Hepatocyte (in vitro differentiated cells): ENCODE data around the gene NTF4. TPM values are rescaled to one million over a fixed set of nuclear protein-coding genes. Genes with fewer than 3 reads are reported as not detected.

Source experiments
- DNase-seq: peaks from one replicate; pipeline ENCODE4 v3.0.0-alpha.2; 2016; ENCODE audit warnings: low spot score
- H2AFZ ChIP-seq: fragments of 200-600 bp; sonication (generic); 2 replicates; pipeline ENCODE4 v1.6.0; 2016; ENCODE audit warnings: antibody characterized with exemption, mild to moderate bottlenecking
- H3K27ac ChIP-seq: fragments of 200-600 bp; sonication (generic); 2 replicates; pipeline ENCODE4 v1.5.1; 2016; ENCODE audit warnings: mild to moderate bottlenecking
- H3K27me3 ChIP-seq: fragments of 200-600 bp; sonication (generic); 2 replicates; pipeline ENCODE4 v1.6.1; 2016
- H3K36me3 ChIP-seq: fragments of 200-600 bp; sonication (generic); replicated peaks from 2 replicates; pipeline ENCODE4 v1.5.1; 2016; ENCODE audit warnings: low read depth; ENCODE audit not compliant: insufficient read depth
- H3K4me1 ChIP-seq: fragments of 200-600 bp; sonication (generic); 2 replicates; pipeline ENCODE4 v1.5.1; 2016; ENCODE audit warnings: mild to moderate bottlenecking, moderate library complexity; ENCODE audit not compliant: insufficient read depth
- H3K4me2 ChIP-seq: fragments of 200-600 bp; sonication (generic); 2 replicates; pipeline ENCODE4 v1.6.0; 2016
- H3K4me3 ChIP-seq: fragments of 200-600 bp; sonication (generic); 2 replicates; pipeline ENCODE4 v1.5.1; 2016; ENCODE audit warnings: mild to moderate bottlenecking
- H3K79me2 ChIP-seq: fragments of 200-600 bp; sonication (generic); 2 replicates; pipeline ENCODE4 v1.6.0; 2017; ENCODE audit warnings: mild to moderate bottlenecking
- H3K9me2 ChIP-seq: fragments of 200-600 bp; sonication (generic); replicated peaks from 2 replicates; pipeline ENCODE4 v1.6.0; 2017; ENCODE audit warnings: mild to moderate bottlenecking; ENCODE audit not compliant: insufficient read depth
- H3K9me3 ChIP-seq: fragments of 200-600 bp; sonication (generic); 2 replicates; pipeline ENCODE4 v1.5.1; 2016; ENCODE audit warnings: low read depth, mild to moderate bottlenecking
- H4K20me1 ChIP-seq: fragments of 200-600 bp; sonication (generic); 2 replicates; pipeline ENCODE4 v1.6.0; 2016; ENCODE audit warnings: mild to moderate bottlenecking; ENCODE audit not compliant: insufficient read depth, poor library complexity, severe bottlenecking
- CTCF ChIP-seq: fragments of 200-600 bp; sonication (generic); IDR thresholded peaks from 2 replicates; pipeline ENCODE4 v1.5.1; 2016; ENCODE audit warnings: antibody characterized with exemption, mild to moderate bottlenecking; ENCODE audit not compliant: poor library complexity
- EZH2 ChIP-seq: fragments of 200-600 bp; sonication (generic); IDR thresholded peaks from 2 replicates; pipeline ENCODE4 v1.6.1; 2016; ENCODE audit warnings: antibody characterized with exemption, mild to moderate bottlenecking, borderline replicate concordance
- EZH2phosphoT487 ChIP-seq: fragments of 200-600 bp; sonication (generic); IDR thresholded peaks from one replicate; pipeline ENCODE4 v1.6.1; 2018; ENCODE audit warnings: antibody characterized with exemption, mild to moderate bottlenecking, low read depth, moderate library complexity; ENCODE audit not compliant: unreplicated experiment, severe bottlenecking
- WGBS: methylation state at CpG from one replicate; pipeline ENCODE4 v1.1.6; 2016; ENCODE audit warnings: low lambda C conversion rate; ENCODE audit errors: missing lambda C conversion rate; 5-methylcytosine and 5-hydroxymethylcytosine counted together
- polyA plus RNA-seq: library from polyadenylated mRNA; unstranded; fragments of >200 nt; fragmentation: Nextera tagmentation; extraction: Ambion mirVana; gene quantifications from 2 replicates; pipeline ENCODE4 v1.2.1, GENCODE V29; 2016
- total RNA-seq: library from RNA; depleted of rRNA; stranded (reverse); fragments of >200 nt; gene quantifications from 2 replicates; pipeline ENCODE4 v1.2.3, GENCODE V29; 2014

NTF4 gene
- total and polyA plus RNA-seq, 2 experiments from 2014 or later = 2.9 to 6.9 TPM

GRCh38 chr19:49022116-49022515 lies 42.5 kb downstream of the NTF4 start:
- no peak overlapping the region for H2AFZ ChIP-seq
- no peaks in the 10 kb centered on the region for H3K9me2 ChIP-seq
- no peaks in the 10 kb centered on the region for H3K79me2 ChIP-seq
- no peak overlapping the region for H3K27ac ChIP-seq
- WGBS = 85% methylated on average over 9 of the region's 9 CpGs
- H3K4me2 ChIP-seq = no peak overlapping the region
- H3K27me3 ChIP-seq = peaks cover 27% of the 10 kb centered on the region
- no peaks in the 10 kb centered on the region for H3K36me3 ChIP-seq
- DNase-seq = no peak
- TF ChIP-seq CTCF (no peak), EZH2 (no peak), EZH2phosphoT487 (no peak)
- H4K20me1 ChIP-seq = no peaks in the 10 kb centered on the region
- H3K4me1 ChIP-seq = peaks cover 9% of the 10 kb centered on the region
- no peaks in the 10 kb centered on the region for H3K9me3 ChIP-seq
- no peak overlapping the region for H3K4me3 ChIP-seq

GRCh38 chr19:49020931-49021895 lies 43.4 kb downstream of the NTF4 start:
- TF ChIP-seq EZH2phosphoT487 (no peak), CTCF (no peak)
- Histone ChIP-seq H3K36me3 (no peaks in the 10 kb centered on the region), H2AFZ (no peak overlapping the region), H3K9me2 (no peaks in the 10 kb centered on the region), H3K4me2 (no peak overlapping the region), H3K4me3 (no peak overlapping the region), H3K79me2 (no peaks in the 10 kb centered on the region), H3K4me1 (peaks cover 9% of the 10 kb centered on the region), H3K9me3 (no peaks in the 10 kb centered on the region), H4K20me1 (no peaks in the 10 kb centered on the region), H3K27ac (no peak overlapping the region), H3K27me3 (peaks cover 27% of the 10 kb centered on the region)
- DNase-seq = no peak
- WGBS = 48% methylated on average over 16 of the region's 16 CpGs

GRCh38 chr19:49020342-49020741 lies 44.3 kb downstream of the NTF4 start:
- 73% methylated on average over 11 of the region's 11 CpGs for WGBS
- no peak overlapping the region for H3K4me3 ChIP-seq
- TF ChIP-seq EZH2 (no peak), EZH2phosphoT487 (no peak), CTCF (no peak)
- peaks cover 27% of the 10 kb centered on the region for H3K27me3 ChIP-seq
- H3K4me2 ChIP-seq = no peak overlapping the region
- H3K9me3 ChIP-seq = no peaks in the 10 kb centered on the region
- H3K9me2 ChIP-seq = no peaks in the 10 kb centered on the region
- H3K4me1 ChIP-seq = peaks cover 9% of the 10 kb centered on the region
- no peak overlapping the region for H2AFZ ChIP-seq
- no peaks in the 10 kb centered on the region for H3K79me2 ChIP-seq
- no peaks in the 10 kb centered on the region for H3K36me3 ChIP-seq
- DNase-seq = no peak
- H4K20me1 ChIP-seq = no peaks in the 10 kb centered on the region
- no peak overlapping the region for H3K27ac ChIP-seq
